ENCODE results near the gene KRTAP4-11.
"Not testable (repeated sequence)": the region's sequence is repeated elsewhere in the genome, so short reads cannot be mapped to it uniquely, and the experiment has no call there.

The KRTAP4-11 gene

GRCh38 chr17:41123292-41123990 lies 5.3 kb upstream of the KRTAP4-11 start:
- DNase-seq: not testable (repeated sequence)

- DNase-seq: no peak
Observed at GRCh38 chr17:41121742-41122141, 3.6 kb upstream of the KRTAP4-11 start.

- not testable (repeated sequence) for DNase-seq
Observed at GRCh38 chr17:41119696-41120690, 1.8 kb upstream of the KRTAP4-11 start.

- DNase-seq: no peak
Observed at GRCh38 chr17:41118721-41119120, 548 bp upstream of the KRTAP4-11 start.

GRCh38 chr17:41116297-41116696 lies 1.9 kb downstream of the KRTAP4-11 start:
- no peak for DNase-seq

- no peak for DNase-seq
Observed at GRCh38 chr17:41111151-41111885, 6.9 kb downstream of the KRTAP4-11 start.

GRCh38 chr17:41108728-41109386 lies 9.3 kb downstream of the KRTAP4-11 start:
- not testable (repeated sequence) for DNase-seq

GRCh38 chr17:41107941-41108450 lies 10.2 kb downstream of the KRTAP4-11 start:
- DNase-seq: no peak

GRCh38 chr17:41105347-41105746 lies 12.8 kb downstream of the KRTAP4-11 start, which contains the start of gene KRTAP4-9:
Gene KRTAP4-9, plus strand, starts transcription at chr17:41105389. Its CDS starts 0 bp downstream, at chr17:41105389.
- not testable (repeated sequence) for DNase-seq

- DNase-seq: not testable (repeated sequence)
Observed at GRCh38 chr17:41104386-41105038, 13.7 kb downstream of the KRTAP4-11 start.

GRCh38 chr17:41103896-41104295 lies 14.3 kb downstream of the KRTAP4-11 start:
- DNase-seq: no peak

- DNase-seq: no peak
Observed at GRCh38 chr17:41101586-41102259, 16.4 kb downstream of the KRTAP4-11 start, which contains the start of gene KRTAP4-16. Gene KRTAP4-16, minus strand, starts transcription at chr17:41102209. Its CDS starts 0 bp downstream, at chr17:41102209.

- not testable (repeated sequence) for DNase-seq
Observed at GRCh38 chr17:41099682-41100480, 18.3 kb downstream of the KRTAP4-11 start.

- no peak for DNase-seq
Observed at GRCh38 chr17:41098481-41098880, 19.7 kb downstream of the KRTAP4-11 start.

- no peak for DNase-seq
Observed at GRCh38 chr17:41098042-41098441, 20.1 kb downstream of the KRTAP4-11 start, which contains the start of gene KRTAP4-8. Gene KRTAP4-8, minus strand, starts transcription at chr17:41098142. Its CDS starts 58 bp downstream, at chr17:41098084.

- DNase-seq: no peak
Observed at GRCh38 chr17:41096055-41096454, 22.1 kb downstream of the KRTAP4-11 start.

- not testable (repeated sequence) for DNase-seq
Observed at GRCh38 chr17:41088760-41089352, 29.3 kb downstream of the KRTAP4-11 start.

GRCh38 chr17:41084100-41084856 lies 33.9 kb downstream of the KRTAP4-11 start, which contains the start of gene KRTAP4-7:
Gene KRTAP4-7, plus strand, starts transcription at chr17:41084150. Its CDS starts 57 bp downstream, at chr17:41084207.
- DNase-seq: not testable (repeated sequence)

All from stimulated activated CD8-positive, alpha-beta memory T cell treated with anti-CD3 and anti-CD28 coated beads, Interleukin-4, amount 100 ng/mL, for 48 hours (primary cell).